ENCODE data around the gene FANCC.

- TF ChIP-seq, protein P1, sequence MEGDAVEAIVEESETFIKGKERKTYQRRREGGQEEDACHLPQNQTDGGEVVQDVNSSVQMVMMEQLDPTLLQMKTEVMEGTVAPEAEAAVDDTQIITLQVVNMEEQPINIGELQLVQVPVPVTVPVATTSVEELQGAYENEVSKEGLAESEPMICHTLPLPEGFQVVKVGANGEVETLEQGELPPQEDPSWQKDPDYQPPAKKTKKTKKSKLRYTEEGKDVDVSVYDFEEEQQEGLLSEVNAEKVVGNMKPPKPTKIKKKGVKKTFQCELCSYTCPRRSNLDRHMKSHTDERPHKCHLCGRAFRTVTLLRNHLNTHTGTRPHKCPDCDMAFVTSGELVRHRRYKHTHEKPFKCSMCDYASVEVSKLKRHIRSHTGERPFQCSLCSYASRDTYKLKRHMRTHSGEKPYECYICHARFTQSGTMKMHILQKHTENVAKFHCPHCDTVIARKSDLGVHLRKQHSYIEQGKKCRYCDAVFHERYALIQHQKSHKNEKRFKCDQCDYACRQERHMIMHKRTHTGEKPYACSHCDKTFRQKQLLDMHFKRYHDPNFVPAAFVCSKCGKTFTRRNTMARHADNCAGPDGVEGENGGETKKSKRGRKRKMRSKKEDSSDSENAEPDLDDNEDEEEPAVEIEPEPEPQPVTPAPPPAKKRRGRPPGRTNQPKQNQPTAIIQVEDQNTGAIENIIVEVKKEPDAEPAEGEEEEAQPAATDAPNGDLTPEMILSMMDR (IDR thresholded peaks at IDR 0.05), result no peak
- no peak for TF ChIP-seq NFIC (IDR thresholded peaks at IDR 0.05; ENCODE audit: borderline replicate concordance)
- no peak for TF ChIP-seq GABPA (IDR thresholded peaks at IDR 0.05; ENCODE audit: low read depth)
- no peak for TF ChIP-seq YY1 (IDR thresholded peaks at IDR 0.05; ENCODE audit: low read depth)
- TF ChIP-seq POLR2AphosphoS5 (IDR thresholded peaks at IDR 0.05; ENCODE audit: low read depth, low read length), result no peak
- TF ChIP-seq SIN3A (IDR thresholded peaks at IDR 0.05; ENCODE audit: borderline replicate concordance, low read depth, low read length), result no peak
- no peak for TF ChIP-seq MXI1 (IDR thresholded peaks at IDR 0.05; ENCODE audit: low read depth, low read length)
- TF ChIP-seq TEAD4 (IDR thresholded peaks at IDR 0.05; ENCODE audit: borderline replicate concordance, insufficient read depth), result no peak
- TF ChIP-seq GATA2 (CRISPR knock-in tag; IDR thresholded peaks at IDR 0.05), result no peak
- TF ChIP-seq JUND (IDR thresholded peaks at IDR 0.05), result no peak
- TF ChIP-seq, protein P2, sequence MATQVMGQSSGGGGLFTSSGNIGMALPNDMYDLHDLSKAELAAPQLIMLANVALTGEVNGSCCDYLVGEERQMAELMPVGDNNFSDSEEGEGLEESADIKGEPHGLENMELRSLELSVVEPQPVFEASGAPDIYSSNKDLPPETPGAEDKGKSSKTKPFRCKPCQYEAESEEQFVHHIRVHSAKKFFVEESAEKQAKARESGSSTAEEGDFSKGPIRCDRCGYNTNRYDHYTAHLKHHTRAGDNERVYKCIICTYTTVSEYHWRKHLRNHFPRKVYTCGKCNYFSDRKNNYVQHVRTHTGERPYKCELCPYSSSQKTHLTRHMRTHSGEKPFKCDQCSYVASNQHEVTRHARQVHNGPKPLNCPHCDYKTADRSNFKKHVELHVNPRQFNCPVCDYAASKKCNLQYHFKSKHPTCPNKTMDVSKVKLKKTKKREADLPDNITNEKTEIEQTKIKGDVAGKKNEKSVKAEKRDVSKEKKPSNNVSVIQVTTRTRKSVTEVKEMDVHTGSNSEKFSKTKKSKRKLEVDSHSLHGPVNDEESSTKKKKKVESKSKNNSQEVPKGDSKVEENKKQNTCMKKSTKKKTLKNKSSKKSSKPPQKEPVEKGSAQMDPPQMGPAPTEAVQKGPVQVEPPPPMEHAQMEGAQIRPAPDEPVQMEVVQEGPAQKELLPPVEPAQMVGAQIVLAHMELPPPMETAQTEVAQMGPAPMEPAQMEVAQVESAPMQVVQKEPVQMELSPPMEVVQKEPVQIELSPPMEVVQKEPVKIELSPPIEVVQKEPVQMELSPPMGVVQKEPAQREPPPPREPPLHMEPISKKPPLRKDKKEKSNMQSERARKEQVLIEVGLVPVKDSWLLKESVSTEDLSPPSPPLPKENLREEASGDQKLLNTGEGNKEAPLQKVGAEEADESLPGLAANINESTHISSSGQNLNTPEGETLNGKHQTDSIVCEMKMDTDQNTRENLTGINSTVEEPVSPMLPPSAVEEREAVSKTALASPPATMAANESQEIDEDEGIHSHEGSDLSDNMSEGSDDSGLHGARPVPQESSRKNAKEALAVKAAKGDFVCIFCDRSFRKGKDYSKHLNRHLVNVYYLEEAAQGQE (IDR thresholded peaks at IDR 0.05; ENCODE audit: low read depth, low read length), result no peak
- no peak for TF ChIP-seq TCF12 (IDR thresholded peaks at IDR 0.05)
- TF ChIP-seq USF1 (IDR thresholded peaks at IDR 0.05; ENCODE audit: borderline replicate concordance, low read depth), result no peak
These were observed 252.3 kb downstream of the FANCC start for GRCh38 chr9:95065224-95065623.
